Activated CD4-positive, alpha-beta T cell treated with anti-CD3 and anti-CD28 coated beads for 4 hours (primary cell): ENCODE results near the gene RHOB.

ENCODE experiments used
- DNase-seq, 2 donors: peaks; one replicate each; pipeline ENCODE4 v3.0.0-alpha.2; 2020

RHOB gene

DNA sequence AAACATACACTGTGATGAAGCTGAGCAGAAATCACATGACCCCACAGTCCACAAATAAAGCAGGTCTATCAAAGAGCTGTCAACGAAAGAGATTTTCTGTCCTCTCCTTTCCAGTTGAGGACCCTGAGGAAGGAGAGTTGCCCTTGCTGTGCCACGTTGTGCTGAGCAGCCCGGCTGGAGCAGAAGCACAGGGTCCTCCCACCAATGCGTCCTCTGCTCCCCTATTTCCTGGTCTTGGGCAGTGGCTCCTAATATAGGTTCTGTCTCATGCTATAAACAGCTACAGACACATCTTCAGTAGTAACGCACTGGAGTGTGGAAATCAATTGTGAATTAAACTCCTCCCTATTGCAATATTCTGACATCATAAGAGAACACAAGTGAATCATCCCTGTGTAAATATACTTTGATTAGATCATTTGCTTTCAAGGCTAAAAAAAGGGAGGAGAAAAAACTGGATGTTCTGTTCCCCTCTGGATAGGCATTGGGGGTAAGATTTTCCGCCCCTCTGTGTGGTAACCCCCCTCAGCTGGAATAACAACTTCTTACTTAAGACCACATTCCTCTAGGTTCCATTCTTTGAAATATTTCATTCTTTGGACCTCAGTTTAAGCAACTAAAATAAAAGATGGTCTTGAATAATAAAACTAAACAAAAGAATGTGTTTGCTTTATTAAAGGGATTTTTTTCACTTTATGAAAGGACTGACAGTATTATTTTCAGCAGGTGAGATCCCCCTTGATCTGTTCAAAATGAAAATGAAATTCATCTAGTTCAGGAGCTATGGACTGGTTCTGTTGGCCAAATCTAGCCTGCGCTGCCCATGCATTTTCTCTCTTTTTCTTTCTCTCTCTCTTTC is 8.3 kb upstream of the RHOB start:
- DNase-seq = no peak

DNA sequence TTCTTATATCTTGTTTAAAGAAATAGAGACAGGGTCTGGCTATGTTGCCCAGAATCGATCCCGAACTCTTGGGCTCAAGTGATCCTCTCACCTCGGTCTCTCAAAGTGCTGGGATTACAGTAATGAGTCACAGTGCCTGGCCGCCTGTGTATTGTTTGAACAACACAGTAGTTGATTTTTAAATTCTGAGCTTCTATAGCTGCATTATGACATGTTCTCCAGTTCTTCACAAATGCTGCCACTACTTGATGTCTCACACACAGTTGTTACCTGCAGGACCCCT is 7.7 kb upstream of the RHOB start:
- no peak for DNase-seq

DNA sequence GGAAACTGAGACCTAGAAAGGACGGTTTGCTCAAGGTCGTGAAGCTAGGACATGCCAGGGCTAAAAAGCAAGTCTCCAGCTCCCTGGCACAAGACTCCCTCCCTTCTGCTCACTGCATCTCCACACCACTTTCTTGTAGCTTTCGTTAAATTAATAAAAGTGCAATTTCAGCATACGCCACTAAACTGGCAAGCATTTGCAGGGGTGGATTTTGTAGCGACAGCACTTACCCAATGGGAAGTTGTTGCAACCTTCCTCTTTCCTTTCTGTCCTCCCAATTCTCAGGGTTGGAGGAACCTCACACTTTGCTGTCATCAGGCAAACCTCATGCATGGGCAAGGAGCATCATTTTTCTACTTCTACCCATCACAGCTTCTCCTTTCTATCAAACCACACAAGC is 7.4 kb upstream of the RHOB start:
- no peak for DNase-seq

DNA sequence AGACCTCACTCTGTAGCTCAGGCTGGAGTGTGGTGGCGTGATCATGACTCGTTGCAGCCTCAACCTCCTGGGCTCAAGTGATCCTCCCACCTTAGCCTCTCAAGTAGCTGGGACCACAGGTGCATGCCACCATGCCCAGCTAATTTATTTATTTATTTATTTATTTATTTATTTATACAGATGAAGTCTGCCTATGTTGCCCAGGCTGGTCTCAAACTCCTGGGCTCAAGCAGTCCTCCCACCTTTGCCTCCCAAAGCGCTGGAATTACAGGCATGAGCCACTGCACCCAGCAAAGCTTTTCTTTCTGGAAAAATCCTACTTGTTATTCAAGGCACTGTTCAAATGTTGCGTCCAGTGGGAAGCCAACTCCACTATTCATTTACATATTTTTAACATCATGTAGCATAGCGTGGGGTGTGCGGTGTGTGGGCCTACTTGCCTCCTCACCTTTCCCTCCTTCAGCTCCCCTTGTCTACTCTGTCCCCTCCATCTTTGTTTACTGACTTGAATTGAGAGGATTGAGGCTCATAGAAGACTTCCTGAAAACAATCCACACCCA is 6.8 kb upstream of the RHOB start:
- DNase-seq = no peak

DNA sequence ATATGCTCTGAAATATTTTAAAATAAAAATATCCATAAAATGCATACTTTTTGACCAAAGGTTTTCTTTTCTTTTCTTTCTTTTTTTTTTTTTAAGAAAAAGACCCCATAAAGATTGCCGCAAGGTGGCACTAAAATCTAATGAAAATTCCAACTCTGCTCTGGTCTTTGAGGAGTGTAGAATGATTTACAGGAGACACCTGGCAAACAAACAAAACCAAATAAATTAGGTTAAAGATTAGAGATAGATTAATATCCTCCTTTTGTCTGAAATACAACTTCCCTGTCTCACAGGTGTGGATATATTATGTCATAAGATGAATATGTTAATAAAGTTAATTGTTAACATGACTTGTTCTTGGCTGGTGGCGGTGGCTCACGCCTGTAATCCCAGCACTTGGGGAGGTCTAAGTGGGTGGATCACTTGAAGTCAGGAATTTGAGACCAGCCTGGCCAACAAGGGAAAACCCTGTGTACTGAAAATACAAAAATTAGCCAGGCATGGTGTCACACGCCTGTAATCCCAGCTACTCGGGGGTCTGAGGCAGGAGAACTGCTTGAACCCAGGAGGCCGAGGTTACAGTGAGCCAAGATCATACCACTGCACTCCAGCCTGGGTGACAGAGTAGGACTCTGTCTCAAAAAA is 3.5 kb upstream of the RHOB start:
- DNase-seq = no peak

DNA sequence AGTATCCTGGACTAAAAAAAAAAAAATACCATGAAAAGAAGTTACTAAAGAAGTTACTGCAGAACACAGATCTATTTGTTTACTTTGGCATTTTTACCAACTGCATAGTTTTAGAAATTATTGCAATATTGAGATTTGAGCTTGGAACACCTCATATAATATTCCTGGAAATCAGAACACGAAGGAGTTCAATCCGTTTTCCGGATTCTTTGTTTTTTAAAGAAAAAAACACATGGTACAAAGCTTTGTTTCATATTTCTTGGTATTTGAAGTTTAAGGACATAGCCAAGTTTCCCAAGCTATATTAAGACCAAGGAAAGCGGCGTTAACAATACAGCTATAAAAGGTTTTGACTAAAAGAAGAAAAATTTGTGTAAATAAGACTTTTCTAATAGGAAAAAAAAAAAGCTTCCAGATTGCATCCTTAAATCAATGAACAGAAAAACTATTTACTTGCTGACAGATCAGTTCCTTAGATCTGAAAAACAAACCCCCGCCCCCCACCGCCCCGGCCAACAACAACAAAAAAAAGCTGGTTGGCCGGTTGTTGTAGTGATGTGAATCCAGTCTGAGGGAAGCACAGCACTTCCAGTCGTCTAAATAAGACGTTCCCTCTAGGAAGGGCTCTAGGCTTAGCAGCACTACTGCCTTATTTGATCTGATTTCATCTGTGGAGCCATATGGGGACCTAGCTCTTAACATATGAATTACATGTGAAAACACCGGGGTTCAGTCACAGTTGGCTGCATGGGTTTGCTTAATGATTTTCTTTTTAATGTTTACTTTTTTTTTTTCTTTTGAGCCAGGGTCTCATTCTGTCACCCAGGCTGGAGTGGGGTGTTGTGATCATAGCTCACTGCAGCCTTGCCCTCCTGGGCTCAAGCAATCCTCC is 2.5 kb upstream of the RHOB start:
- no peak for DNase-seq

DNA sequence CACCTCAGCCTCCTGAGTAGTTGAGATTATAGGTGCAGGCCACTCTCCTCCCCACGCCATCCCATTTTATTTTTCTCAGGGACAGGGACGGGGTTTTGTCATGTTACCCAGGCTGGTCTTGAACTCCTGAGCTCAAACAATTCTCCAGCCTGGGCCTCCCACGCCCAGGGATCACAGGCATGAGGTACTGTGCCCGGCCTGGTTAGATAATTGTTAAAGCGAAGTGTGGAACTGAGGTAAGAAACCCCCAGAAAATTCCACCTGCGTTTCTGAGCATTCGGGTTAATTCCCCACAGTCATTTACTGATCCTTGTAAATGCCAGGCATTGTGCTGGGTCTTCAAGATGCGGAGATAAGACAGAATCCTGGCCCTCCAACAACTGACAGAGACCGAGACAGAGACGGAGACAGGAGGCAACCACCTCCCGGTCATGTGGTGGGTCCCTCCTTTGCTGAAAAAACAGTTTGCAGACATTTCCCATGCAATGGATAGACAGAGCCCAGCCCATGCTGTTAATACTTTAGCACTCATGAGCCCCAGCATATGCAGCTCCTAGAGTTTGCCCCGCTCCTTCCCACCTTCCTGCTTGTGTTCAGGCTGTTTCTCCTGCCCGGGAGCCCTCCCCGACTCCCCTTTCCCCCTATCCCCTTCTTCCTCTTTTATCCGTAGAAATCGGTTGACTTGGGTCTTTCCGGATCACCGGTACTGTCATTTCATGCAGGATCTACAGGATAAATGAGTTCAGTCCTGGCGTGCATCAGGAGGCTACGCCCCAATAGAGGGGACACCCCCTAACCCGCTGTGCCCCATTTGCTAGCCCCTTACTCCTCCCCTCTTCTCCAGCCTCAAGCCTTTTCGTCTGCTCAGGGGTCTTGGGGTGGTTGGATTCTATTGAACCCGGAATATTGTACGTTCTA is 1.6 kb upstream of the RHOB start:
- no peak for DNase-seq

DNA sequence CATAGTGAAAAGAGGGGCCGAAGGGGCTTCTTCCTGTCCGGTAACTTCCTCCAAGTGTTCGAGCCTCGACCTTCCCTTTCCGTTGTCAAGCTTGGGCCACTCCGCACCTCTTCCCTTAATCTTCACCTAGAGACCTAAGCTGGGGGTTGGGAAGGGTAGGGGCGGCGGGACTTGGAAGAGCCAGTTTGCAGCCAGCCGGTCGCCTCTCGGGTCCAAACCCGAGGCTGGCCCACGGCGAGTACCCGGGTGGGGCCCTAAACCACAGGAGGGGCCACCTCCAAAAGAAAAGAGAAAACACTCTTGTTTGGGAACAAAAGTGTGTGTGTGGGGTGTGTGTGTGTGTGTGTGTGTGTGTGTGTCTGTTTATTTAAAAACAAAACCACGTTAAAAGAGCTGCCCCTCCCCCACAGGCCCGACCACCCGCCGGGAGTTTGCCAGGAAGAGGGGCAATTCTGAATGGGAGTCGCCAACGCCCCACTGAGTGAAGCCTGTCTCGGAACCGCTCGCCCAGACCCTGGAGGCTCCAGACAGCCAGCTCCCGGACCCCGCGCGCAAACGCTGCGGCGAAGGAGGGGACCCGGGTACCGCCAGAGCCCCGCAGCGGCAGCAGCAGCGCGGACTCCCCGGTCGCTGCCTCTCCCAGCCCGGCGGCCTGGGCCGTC is 488 bp upstream of the RHOB start:
- DNase-seq = no peak

DNA sequence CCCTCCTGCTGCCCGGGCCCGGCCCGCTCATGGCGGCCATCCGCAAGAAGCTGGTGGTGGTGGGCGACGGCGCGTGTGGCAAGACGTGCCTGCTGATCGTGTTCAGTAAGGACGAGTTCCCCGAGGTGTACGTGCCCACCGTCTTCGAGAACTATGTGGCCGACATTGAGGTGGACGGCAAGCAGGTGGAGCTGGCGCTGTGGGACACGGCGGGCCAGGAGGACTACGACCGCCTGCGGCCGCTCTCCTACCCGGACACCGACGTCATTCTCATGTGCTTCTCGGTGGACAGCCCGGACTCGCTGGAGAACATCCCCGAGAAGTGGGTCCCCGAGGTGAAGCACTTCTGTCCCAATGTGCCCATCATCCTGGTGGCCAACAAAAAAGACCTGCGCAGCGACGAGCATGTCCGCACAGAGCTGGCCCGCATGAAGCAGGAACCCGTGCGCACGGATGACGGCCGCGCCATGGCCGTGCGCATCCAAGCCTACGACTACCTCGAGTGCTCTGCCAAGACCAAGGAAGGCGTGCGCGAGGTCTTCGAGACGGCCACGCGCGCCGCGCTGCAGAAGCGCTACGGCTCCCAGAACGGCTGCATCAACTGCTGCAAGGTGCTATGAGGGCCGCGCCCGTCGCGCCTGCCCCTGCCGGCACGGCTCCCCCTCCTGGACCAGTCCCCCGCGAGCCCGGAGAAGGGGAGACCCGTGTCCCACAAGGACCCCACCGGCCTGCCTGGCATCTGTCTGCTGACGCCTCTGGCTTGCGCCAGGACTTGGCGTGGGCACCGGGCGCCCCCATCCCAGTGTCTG is 767 bp downstream of the RHOB start:
- DNase-seq = no peak

DNA sequence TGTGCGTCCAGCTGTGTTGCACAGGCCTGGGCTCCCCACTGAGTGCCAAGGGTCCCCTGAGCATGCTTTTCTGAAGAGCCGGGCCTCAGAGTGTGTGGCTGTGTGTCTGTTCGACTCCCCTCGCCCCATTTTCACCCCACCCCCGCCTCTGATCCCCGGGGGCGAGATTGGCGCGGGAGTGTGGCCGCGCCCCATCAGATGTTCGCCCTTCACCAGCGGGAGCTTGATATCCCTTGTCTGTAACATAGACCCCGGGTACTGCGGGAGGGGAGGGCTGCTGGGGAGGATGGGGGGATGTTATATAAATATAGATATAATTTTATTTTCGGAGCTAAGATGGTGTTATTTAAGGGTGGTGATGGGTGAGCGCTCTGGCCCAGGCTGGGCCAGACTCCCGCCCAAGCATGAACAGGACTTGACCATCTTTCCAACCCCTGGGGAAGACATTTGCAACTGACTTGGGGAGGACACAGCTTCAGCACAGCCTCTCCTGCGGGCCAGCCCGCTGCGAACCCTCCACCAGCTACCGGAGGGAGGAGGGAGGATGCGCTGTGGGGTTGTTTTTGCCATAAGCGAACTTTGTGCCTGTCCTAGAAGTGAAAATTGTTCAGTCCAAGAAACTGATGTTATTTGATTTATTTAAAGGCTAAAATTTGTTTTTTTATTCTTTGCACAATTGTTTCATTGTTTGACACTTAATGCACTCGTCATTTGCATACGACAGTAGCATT is 1.5 kb downstream of the RHOB start:
- DNase-seq = no peak

DNA sequence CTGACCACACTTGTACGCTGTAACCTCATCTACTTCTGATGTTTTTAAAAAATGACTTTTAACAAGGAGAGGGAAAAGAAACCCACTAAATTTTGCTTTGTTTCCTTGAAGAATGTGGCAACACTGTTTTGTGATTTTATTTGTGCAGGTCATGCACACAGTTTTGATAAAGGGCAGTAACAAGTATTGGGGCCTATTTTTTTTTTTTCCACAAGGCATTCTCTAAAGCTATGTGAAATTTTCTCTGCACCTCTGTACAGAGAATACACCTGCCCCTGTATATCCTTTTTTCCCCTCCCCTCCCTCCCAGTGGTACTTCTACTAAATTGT is 2.1 kb downstream of the RHOB start:
- no peak for DNase-seq

DNA sequence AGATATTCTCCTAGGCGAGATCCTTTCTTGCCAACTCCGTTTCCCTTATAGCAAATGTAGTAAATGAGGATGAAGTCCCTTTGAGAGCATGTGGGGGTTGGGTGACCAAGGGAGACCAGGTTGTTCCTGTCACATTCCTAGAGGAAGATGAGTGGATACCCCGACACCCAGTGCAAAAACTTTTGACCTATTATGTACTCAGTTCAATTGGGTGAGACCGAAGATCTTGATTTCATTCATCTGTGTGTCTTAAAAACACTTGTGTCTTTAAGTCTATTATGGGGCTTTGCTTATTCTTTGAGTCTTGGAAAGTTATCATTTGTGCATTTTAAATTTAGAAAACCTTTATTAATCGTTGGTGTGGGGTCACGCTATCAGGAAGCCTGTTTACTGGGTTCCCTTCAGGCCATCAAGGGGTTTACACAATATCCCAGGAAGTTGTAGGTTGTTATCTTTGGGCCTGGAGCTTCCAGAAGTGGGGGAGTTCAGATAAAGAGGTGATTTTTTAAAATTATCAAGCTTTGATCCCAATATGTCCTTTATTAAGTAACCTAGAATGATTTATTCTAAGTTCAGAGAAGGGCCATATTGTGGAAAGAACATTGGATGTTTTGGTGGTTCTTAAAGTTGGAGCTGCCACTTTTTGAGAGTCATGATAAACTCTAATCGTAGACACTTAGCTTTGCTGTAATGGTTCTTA is 2.8 kb downstream of the RHOB start:
- no peak for DNase-seq

DNA sequence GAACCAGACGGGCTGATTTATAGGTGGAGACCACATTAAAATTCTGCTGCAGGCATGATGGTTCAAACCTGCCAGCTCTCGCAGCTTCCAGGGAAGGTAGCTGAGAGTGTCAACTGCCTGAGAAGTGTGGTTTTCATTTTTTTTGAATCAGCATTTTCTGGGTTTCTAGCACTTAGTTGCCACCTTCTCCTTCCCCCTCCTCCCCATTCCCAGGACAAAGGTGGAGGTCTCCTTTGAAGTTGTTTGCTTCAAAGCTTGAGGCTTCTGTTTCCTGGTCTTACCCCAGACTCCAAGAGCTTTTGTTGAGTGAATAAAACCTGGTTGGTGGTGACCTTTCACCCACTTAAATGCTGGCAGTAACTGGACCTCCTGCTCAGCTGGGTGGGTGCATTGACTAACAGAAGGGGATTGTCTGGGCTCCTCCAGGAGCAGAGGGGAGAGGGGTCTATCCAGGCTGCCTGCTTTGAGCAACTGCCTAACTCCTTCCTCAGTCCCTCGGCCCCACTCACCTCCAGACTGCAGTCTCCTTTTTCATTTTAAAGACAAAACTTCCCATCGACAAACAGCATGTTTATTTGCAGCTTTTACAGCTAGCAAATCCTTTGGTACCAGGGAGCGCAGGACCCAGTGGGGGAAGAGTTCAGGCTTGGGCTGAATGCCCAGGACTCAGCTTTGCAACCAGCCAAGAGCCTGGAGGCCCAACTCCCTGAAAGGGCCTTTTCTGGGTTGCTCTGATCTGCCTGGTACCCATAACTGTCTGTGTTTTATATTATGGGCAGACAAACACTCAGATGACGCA is 3.5 kb downstream of the RHOB start:
- no peak for DNase-seq

DNA sequence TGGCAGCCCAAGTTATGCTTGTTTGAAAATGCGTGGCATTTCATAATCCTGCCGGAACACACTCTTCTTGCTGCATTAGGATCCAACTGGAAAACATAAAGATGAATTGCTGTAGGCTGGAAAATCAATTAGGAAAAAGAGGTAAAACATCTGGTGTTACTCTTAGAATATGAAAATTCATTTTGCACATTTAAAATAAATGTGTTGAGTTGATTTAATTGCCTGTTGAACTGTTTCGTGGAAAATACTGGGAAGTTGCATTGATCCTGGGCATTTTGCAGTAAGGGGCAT is 4.1 kb downstream of the RHOB start:
- DNase-seq = no peak

DNA sequence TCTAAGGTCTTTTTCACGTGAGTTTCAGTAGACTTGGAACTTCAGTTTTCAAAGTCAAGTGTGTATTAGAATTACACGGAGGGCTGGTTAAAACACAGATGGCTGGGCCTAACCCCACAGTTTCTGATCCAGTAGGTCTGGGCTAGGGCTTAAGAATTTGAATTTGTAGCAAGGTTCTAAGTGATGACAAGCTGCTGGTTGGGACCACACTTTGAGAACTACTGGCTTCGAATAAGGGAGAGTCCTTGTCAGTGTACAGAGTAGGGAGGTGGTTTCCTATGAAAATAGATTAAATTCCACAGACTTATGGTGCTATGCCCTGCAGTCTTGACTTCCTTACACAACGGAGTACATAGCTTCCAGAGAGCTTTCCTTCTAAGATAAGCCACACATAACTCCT is 4.5 kb downstream of the RHOB start:
- DNase-seq = no peak

DNA sequence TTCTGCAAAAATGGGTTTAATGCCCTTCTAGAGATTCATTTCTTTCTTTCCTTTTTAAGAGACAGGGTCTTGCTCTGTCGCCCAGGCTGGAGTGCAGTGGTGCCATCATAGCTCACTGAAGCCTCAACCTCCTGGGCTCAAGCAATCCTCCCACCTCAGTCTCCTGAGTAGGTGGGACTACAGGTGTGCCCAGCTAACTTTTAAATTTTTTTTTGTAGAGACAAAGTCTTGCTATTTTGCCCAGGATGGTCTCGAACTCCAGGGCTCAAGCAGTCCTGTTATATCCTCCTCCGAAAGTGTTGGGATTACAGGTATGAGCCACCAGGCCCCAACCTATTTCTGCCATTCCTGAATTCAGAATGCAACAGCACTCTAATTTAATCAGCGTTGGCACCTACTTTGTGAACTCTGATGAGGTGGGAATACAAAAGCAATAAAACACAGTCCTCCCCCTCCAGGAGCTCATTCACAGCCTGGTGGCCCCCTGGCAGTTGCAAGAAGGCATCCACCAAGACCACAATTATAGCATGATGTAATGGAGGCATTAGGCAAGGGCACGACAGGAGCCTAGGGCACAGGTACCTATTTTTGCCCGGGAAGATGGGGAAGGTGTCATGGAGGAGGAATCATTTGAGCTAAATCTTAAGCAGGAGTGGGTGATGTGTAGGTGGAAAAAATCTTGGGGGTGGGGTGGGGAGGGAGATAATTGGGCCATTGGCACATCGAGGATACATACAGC is 5.1 kb downstream of the RHOB start:
- no peak for DNase-seq

DNA sequence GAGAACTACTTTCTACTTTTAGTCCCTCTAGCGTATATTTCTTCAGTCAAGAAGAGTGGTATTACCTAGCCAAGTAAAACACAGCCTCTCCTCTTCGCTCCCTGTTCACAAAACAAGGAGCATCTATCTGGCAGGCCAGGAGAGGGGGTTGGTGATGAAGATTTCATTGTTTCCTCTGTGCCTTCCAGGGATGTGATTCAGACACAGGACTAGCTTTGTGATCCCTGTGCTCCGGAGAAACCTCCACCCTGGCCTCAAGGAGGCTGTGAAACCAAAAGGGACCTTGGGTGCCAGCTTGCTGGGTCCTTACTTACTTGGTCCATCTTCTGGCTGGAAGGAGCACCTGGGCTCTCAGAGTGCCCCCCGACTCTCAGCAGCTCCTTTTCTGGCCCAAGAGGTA is 5.7 kb downstream of the RHOB start:
- DNase-seq = no peak

DNA sequence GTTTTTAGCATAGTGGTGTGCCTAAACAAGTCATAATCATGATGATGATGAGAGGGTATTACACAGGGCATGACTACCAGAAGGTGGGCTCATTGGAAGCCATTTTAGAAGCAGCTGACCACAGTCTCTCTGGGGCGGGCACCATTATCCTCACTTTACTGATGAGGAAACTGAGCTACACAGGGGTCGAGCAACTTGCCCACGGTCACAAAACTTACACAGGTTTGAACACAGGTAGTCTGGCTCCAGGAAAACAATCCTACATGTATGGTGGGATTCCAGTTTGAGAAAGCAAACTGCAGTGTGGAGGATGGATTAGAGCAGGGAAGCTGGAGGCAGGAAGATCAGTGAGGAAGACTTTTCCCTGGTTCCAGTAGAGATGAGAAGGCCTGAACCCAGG is 6.2 kb downstream of the RHOB start:
- no peak for DNase-seq
